Stimulated activated CD4-positive, alpha-beta T cell treated with anti-CD3 and anti-CD28 coated beads, Interleukin-4, amount 100 ng/mL, for 1 hour (primary cell): ENCODE measurements around the gene SNX27.
"Not testable (repeated sequence)": the region's sequence is repeated elsewhere in the genome, so short reads cannot be mapped to it uniquely, and the experiment has no call there.

Source experiments
- DNase-seq: peaks from one replicate; pipeline ENCODE4 v3.0.0-alpha.2; 2020

SNX27 gene

GRCh38 chr1:151611832-151612500 lies at the start of gene SNX27:
Gene SNX27 (plus strand): TSS chr1:151612050. CDS start chr1:151612202, 152 bp downstream.
- peak; percentile 85 for DNase-seq

- no peak for DNase-seq
Measured at GRCh38 chr1:151562661-151563060, 49.2 kb upstream of the SNX27 start.

- no peak for DNase-seq
Measured at GRCh38 chr1:151563376-151563775, 48.5 kb upstream of the SNX27 start.

GRCh38 chr1:151565502-151566189 lies 46.2 kb upstream of the SNX27 start:
- no peak for DNase-seq

GRCh38 chr1:151568626-151569088 lies 43.2 kb upstream of the SNX27 start:
- no peak for DNase-seq

GRCh38 chr1:151570819-151571218 lies 41.0 kb upstream of the SNX27 start:
- no peak for DNase-seq

- DNase-seq = no peak
Measured at GRCh38 chr1:151574575-151575529, 37.0 kb upstream of the SNX27 start.

GRCh38 chr1:151577173-151577572 lies 34.7 kb upstream of the SNX27 start:
- no peak for DNase-seq

- no peak for DNase-seq
Measured at GRCh38 chr1:151578941-151579340, 32.9 kb upstream of the SNX27 start.

GRCh38 chr1:151579436-151580225 lies 32.2 kb upstream of the SNX27 start:
- no peak for DNase-seq

GRCh38 chr1:151581451-151581850 lies 30.4 kb upstream of the SNX27 start:
- no peak for DNase-seq

GRCh38 chr1:151581921-151582320 lies 29.9 kb upstream of the SNX27 start:
- DNase-seq = no peak

- no peak for DNase-seq
Measured at GRCh38 chr1:151583796-151584195, 28.1 kb upstream of the SNX27 start.

GRCh38 chr1:151584278-151584677 lies 27.6 kb upstream of the SNX27 start:
- DNase-seq = no peak

GRCh38 chr1:151584780-151585179 lies 27.1 kb upstream of the SNX27 start:
- DNase-seq = no peak

GRCh38 chr1:151585622-151586021 lies 26.2 kb upstream of the SNX27 start:
- DNase-seq = no peak

- no peak for DNase-seq
Measured at GRCh38 chr1:151590961-151591360, 20.9 kb upstream of the SNX27 start.

GRCh38 chr1:151593730-151594129 lies 18.1 kb upstream of the SNX27 start:
- no peak for DNase-seq

- peak; percentile 87 for DNase-seq
Measured at GRCh38 chr1:151594143-151594625, 17.7 kb upstream of the SNX27 start.

- no peak for DNase-seq
Measured at GRCh38 chr1:151596166-151596953, 15.5 kb upstream of the SNX27 start.

- DNase-seq = not testable (repeated sequence)
Measured at GRCh38 chr1:151602550-151602949, 9.3 kb upstream of the SNX27 start.
